WTC11 (cell line): Measurements from ENCODE around the gene SOWAHB. TPM values are rescaled to one million over a fixed set of nuclear protein-coding genes. Genes with fewer than 3 reads are reported as not detected.

Experiments
- ATAC-seq: fragments of 200-7000 bp; cut with Tn5 transposase; 2 replicates; pipeline ENCODE4 v1.10.0; 2021; ENCODE audit warnings: mild to moderate bottlenecking, moderate library complexity
- CTCF ChIA-PET: fragments of 300-600 bp; sonication (Branson Sonifier 250); formaldehyde crosslinking; loops from one replicate; lab custom pipeline; 2021; ENCODE audit warnings: antibody characterized with exemption; lab: Charles Lee
- POLR2A ChIA-PET: fragments of 350-600 bp; sonication (Branson Sonifier 250); formaldehyde crosslinking; loops from one replicate; lab custom pipeline; 2021; ENCODE audit warnings: antibody characterized with exemption; lab: Charles Lee
- DNase-seq: peaks from one replicate; pipeline ENCODE4 v3.0.0; 2021; ENCODE audit warnings: low spot score
- H3K27ac Mint-ChIP-seq: 2 replicates; pipeline ENCODE4 v1.8.0; 2021; ENCODE audit warnings: mixed read lengths
- H3K27me3 Mint-ChIP-seq: 2 replicates; pipeline ENCODE4 v1.8.0; 2021; ENCODE audit warnings: low read depth, mild to moderate bottlenecking, moderate library complexity, mixed read lengths
- H3K36me3 Mint-ChIP-seq: 2 replicates; pipeline ENCODE4 v1.8.0; 2021; ENCODE audit warnings: mixed read lengths
- H3K4me1 Mint-ChIP-seq: 2 replicates; pipeline ENCODE4 v1.8.0; 2022; ENCODE audit warnings: mixed read lengths
- H3K4me3 Mint-ChIP-seq: 2 replicates; pipeline ENCODE4 v1.8.0; 2021; ENCODE audit warnings: mild to moderate bottlenecking, moderate library complexity, mixed read lengths
- H3K9me3 Mint-ChIP-seq: 2 replicates; pipeline ENCODE4 v1.8.0; 2021; ENCODE audit warnings: mixed read lengths
- CREB1 ChIP-seq: sonication (generic); formaldehyde crosslinking; IDR thresholded peaks from 2 replicates; pipeline ENCODE4 v1.8.0; 2023; ENCODE audit warnings: mild to moderate bottlenecking, missing genetic modification reagents
- CREM ChIP-seq: sonication (generic); formaldehyde crosslinking; IDR thresholded peaks from 2 replicates; pipeline ENCODE4 v1.8.1; 2022; ENCODE audit warnings: mild to moderate bottlenecking, missing genetic modification reagents, moderate library complexity
- ELF4 ChIP-seq: sonication (generic); formaldehyde crosslinking; IDR thresholded peaks from 2 replicates; pipeline ENCODE4 v1.8.1; 2022; ENCODE audit warnings: low read depth, mild to moderate bottlenecking, moderate library complexity, missing genetic modification reagents
- FOXJ3 ChIP-seq: sonication (generic); formaldehyde crosslinking; IDR thresholded peaks from 2 replicates; pipeline ENCODE4 v1.9.0; 2021; ENCODE audit warnings: missing genetic modification reagents, mild to moderate bottlenecking, borderline replicate concordance
- IRF2 ChIP-seq: sonication (generic); formaldehyde crosslinking; IDR thresholded peaks from 2 replicates; pipeline ENCODE4 v1.8.0; 2022; ENCODE audit warnings: low read depth, missing genetic modification reagents, borderline replicate concordance
- PRDM15 ChIP-seq: sonication (generic); formaldehyde crosslinking; IDR thresholded peaks from 2 replicates; pipeline ENCODE4 v1.8.0; 2022; ENCODE audit warnings: missing genetic modification reagents
- RELA ChIP-seq: sonication (generic); formaldehyde crosslinking; IDR thresholded peaks from 2 replicates; pipeline ENCODE4 v1.8.1; 2022; ENCODE audit warnings: missing genetic modification reagents, mild to moderate bottlenecking, borderline replicate concordance
- TEAD4 ChIP-seq: sonication (generic); formaldehyde crosslinking; IDR thresholded peaks from 2 replicates; pipeline ENCODE4 v1.8.0; 2022; ENCODE audit warnings: mild to moderate bottlenecking, missing genetic modification reagents
- USF2 ChIP-seq: sonication (generic); formaldehyde crosslinking; IDR thresholded peaks from 2 replicates; pipeline ENCODE4 v1.8.1; 2023; ENCODE audit warnings: mild to moderate bottlenecking, missing genetic modification reagents, moderate library complexity
- ZNF232 ChIP-seq: sonication (generic); formaldehyde crosslinking; IDR thresholded peaks from 2 replicates; pipeline ENCODE4 v1.8.0; 2022; ENCODE audit warnings: mild to moderate bottlenecking, missing genetic modification reagents
- ZNF396 ChIP-seq: fragments of 250-450 bp; sonication (Bioruptor Pico); IDR thresholded peaks from 2 replicates; pipeline ENCODE4 v1.8.0; 2021; ENCODE audit warnings: mild to moderate bottlenecking, moderate library complexity, borderline replicate concordance
- total RNA-seq: library from RNA; stranded (reverse); gene quantifications from 3 replicates; pipeline ENCODE4 v1.2.3, GENCODE V29; 2021
- TF ChIP-seq, protein P1 (sequence below): sonication (generic); formaldehyde crosslinking; IDR thresholded peaks from 2 replicates; pipeline ENCODE4 v1.8.0; 2023; ENCODE audit warnings: missing genetic modification reagents
- TF ChIP-seq, protein P2 (sequence below): sonication (generic); formaldehyde crosslinking; IDR thresholded peaks from 2 replicates; pipeline ENCODE4 v1.8.0; 2023; ENCODE audit warnings: missing genetic modification reagents, mild to moderate bottlenecking, borderline replicate concordance
- TF ChIP-seq, protein P3 (sequence below): sonication (generic); formaldehyde crosslinking; IDR thresholded peaks from 2 replicates; pipeline ENCODE4 v1.8.1; 2022; ENCODE audit warnings: mild to moderate bottlenecking, missing genetic modification reagents, moderate library complexity, borderline replicate concordance

SOWAHB gene
- total RNA-seq, 1 experiment from 2014 or later = 1.5 TPM

DNA sequence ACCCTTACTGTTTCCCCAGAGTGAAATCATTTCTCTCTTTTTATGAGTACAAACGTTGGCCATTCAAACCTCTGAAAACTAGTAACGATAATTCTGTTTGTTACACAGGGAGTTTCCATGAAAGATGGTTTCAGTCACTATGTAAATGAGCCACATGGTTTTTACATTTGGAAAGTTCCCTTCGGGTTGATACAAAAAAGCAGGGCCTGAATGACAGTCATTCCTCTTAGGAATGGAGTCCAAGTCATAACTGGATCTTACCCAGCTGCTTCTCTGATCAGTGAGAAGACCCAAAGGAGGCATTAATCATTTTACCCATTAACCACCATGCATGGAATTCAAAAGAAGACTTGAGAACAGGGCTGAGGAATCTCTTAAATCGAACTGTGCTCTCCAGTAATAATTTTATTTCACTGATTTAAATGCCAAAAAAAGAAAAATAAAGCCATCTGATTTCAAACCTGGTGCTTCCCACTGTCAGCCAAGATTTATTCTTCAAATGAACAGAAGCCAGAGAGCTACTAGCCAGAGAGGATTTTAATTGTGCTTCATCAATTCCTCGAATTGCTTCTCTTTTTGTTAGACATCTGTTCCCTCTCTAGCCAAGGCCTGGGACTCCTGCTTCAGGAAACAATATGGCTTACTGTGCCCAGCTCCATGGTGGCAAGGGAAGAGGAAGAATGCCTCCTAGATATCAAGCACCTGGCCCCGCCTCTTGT, 3.2 kb downstream of the SOWAHB start:
- H3K4me3 Mint-ChIP-seq = no peak overlapping the region
- peaks cover 16% of the 10 kb centered on the region for H3K4me1 Mint-ChIP-seq
- no peak for DNase-seq
- no peak for TF ChIP-seq TEAD4 (CRISPR knock-in tag)
- TF ChIP-seq CREB1 (CRISPR knock-in tag) = no peak
- no peak for TF ChIP-seq FOXJ3 (CRISPR knock-in tag)
- no peak for TF ChIP-seq ELF4 (CRISPR knock-in tag)
- TF ChIP-seq ZNF232 (CRISPR knock-in tag) = no peak
- TF ChIP-seq PRDM15 (CRISPR knock-in tag) = no peak
- TF ChIP-seq, protein P1, sequence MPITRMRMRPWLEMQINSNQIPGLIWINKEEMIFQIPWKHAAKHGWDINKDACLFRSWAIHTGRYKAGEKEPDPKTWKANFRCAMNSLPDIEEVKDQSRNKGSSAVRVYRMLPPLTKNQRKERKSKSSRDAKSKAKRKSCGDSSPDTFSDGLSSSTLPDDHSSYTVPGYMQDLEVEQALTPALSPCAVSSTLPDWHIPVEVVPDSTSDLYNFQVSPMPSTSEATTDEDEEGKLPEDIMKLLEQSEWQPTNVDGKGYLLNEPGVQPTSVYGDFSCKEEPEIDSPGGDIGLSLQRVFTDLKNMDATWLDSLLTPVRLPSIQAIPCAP = no peak
- TF ChIP-seq, protein P2, sequence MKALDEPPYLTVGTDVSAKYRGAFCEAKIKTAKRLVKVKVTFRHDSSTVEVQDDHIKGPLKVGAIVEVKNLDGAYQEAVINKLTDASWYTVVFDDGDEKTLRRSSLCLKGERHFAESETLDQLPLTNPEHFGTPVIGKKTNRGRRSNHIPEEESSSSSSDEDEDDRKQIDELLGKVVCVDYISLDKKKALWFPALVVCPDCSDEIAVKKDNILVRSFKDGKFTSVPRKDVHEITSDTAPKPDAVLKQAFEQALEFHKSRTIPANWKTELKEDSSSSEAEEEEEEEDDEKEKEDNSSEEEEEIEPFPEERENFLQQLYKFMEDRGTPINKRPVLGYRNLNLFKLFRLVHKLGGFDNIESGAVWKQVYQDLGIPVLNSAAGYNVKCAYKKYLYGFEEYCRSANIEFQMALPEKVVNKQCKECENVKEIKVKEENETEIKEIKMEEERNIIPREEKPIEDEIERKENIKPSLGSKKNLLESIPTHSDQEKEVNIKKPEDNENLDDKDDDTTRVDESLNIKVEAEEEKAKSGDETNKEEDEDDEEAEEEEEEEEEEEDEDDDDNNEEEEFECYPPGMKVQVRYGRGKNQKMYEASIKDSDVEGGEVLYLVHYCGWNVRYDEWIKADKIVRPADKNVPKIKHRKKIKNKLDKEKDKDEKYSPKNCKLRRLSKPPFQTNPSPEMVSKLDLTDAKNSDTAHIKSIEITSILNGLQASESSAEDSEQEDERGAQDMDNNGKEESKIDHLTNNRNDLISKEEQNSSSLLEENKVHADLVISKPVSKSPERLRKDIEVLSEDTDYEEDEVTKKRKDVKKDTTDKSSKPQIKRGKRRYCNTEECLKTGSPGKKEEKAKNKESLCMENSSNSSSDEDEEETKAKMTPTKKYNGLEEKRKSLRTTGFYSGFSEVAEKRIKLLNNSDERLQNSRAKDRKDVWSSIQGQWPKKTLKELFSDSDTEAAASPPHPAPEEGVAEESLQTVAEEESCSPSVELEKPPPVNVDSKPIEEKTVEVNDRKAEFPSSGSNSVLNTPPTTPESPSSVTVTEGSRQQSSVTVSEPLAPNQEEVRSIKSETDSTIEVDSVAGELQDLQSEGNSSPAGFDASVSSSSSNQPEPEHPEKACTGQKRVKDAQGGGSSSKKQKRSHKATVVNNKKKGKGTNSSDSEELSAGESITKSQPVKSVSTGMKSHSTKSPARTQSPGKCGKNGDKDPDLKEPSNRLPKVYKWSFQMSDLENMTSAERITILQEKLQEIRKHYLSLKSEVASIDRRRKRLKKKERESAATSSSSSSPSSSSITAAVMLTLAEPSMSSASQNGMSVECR (CRISPR knock-in tag) = no peak
- TF ChIP-seq ZNF396 (CRISPR knock-in tag) = no peak
- TF ChIP-seq IRF2 = no peak
- TF ChIP-seq RELA (CRISPR knock-in tag) = no peak
- no peak overlapping the region for H3K27ac Mint-ChIP-seq
- POLR2A ChIA-PET = no interaction called here
- no peaks in the 10 kb centered on the region for H3K36me3 Mint-ChIP-seq
- CTCF ChIA-PET = interaction anchor here (1.1 kb wide), 1 partner anchor 309 kb away, joined by 5 read pairs; no protein-coding TSS in a partner anchor
- no peak for ATAC-seq
- no peaks in the 10 kb centered on the region for H3K9me3 Mint-ChIP-seq
- H3K27me3 Mint-ChIP-seq = peaks cover 55% of the 10 kb centered on the region

DNA sequence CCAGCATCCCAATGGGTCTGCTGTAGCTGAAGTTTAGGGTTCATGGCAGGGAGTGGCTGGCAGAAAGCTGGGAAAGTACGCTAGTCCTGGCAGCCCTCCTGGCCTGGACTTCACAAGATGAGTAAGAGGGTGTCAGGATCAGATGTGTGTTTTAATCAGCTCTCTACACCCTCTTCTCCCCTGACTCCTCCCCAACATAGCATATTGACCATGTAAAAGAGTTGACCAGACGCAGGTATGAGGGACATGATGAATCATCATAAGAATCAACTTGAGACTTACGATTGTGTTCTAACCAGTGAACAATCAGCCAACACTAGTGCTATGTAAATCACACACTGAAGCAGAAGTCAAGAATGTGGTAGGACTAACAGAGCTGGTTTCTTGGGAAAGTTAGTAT, 5.3 kb downstream of the SOWAHB start:
- H3K27ac Mint-ChIP-seq = no peak overlapping the region
- no peaks in the 10 kb centered on the region for H3K36me3 Mint-ChIP-seq
- DNase-seq (no peak), ATAC-seq (no peak)
- peaks cover 6% of the 10 kb centered on the region for H3K4me1 Mint-ChIP-seq
- TF ChIP-seq RELA (CRISPR knock-in tag) = no peak
- TF ChIP-seq TEAD4 (CRISPR knock-in tag) = no peak
- TF ChIP-seq CREM (CRISPR knock-in tag) = no peak
- TF ChIP-seq, protein P3, sequence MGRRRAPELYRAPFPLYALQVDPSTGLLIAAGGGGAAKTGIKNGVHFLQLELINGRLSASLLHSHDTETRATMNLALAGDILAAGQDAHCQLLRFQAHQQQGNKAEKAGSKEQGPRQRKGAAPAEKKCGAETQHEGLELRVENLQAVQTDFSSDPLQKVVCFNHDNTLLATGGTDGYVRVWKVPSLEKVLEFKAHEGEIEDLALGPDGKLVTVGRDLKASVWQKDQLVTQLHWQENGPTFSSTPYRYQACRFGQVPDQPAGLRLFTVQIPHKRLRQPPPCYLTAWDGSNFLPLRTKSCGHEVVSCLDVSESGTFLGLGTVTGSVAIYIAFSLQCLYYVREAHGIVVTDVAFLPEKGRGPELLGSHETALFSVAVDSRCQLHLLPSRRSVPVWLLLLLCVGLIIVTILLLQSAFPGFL (CRISPR knock-in tag) = no peak
- TF ChIP-seq USF2 (CRISPR knock-in tag) = no peak
- TF ChIP-seq, all 79 proteins: peak for 0
- ChIA-PET CTCF (interaction anchor here (1.1 kb wide), 1 partner anchor 90 kb away, joined by 3 read pairs; no protein-coding TSS in a partner anchor), POLR2A (no interaction called here)
- H3K4me3 Mint-ChIP-seq = no peak overlapping the region
- H3K9me3 Mint-ChIP-seq = no peaks in the 10 kb centered on the region
- peaks cover 37% of the 10 kb centered on the region for H3K27me3 Mint-ChIP-seq
